GM18505 (cell line): ENCODE results near the gene SRRM3.
"Not testable (repeated sequence)": the region's sequence is repeated elsewhere in the genome, so short reads cannot be mapped to it uniquely, and the experiment has no call there.

ENCODE experiments used
- ATAC-seq: cut with Tn5 transposase; IDR thresholded peaks from one replicate; pipeline ENCODE4 v1.9.1; 2021; ENCODE audit not compliant: unreplicated experiment
- POLR2A ChIP-seq: IDR thresholded peaks from 4 replicates; pipeline ENCODE4 v1.6.1; 2011; ENCODE audit warnings: borderline replicate concordance; ENCODE audit not compliant: insufficient read depth, insufficient read length; ENCODE audit errors: extremely low read depth

SRRM3 gene

GRCh38 chr7:76211216-76211615, 9.5 kb downstream of the SRRM3 start:
- TF ChIP-seq POLR2A, result no peak
- ATAC-seq, result no peak

- not testable (repeated sequence) for ATAC-seq
These were observed 13.7 kb downstream of the SRRM3 start for GRCh38 chr7:76215349-76215748.

DNA sequence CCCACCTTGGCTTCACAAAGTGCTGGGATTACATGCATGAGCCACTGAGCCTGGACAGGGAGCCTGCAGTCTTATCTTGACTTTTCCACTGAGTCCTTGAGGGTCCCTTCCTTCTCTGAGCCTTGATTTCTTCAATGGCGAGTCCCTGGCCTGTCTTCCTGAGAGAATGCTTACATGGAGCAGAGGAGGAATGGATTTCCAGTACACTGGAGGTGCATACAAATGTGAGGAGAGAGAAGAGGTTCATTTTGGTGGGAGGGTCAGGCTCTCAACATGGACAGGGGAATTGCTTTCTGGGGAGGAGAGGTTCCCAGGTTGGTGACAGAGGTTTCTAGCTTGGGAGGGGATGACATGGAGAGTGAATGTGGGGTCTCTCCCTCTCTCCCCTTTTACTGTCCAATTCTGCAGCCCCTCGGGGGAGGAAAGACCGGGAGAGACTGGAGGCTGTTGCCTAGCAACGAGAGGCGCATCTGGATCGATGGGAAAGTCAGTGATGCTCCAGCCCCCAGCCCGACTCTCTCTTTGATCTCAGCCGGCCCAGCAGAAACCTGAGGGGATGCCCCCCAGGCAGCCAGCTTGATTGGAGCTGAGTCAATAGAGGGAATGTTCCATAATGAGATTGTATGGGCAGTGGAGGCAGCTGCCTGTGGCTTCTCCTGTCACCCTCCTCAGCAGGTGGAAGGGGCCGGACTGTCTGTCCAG, 14.8 kb downstream of the SRRM3 start:
- no peak for TF ChIP-seq POLR2A

GRCh38 chr7:76217942-76218566, 16.4 kb downstream of the SRRM3 start:
- no peak for TF ChIP-seq POLR2A
- no peak for ATAC-seq

More for the DNA sequence above, 14.8 kb downstream of the SRRM3 start:
- no peak for ATAC-seq

GRCh38 chr7:76220185-76221057, 18.7 kb downstream of the SRRM3 start:
- no peak for ATAC-seq
- no peak for TF ChIP-seq POLR2A

GRCh38 chr7:76222333-76222732, 20.6 kb downstream of the SRRM3 start:
- TF ChIP-seq POLR2A, result no peak
- ATAC-seq, result no peak

- ATAC-seq, result no peak
- no peak for TF ChIP-seq POLR2A
These were observed 21.1 kb downstream of the SRRM3 start for GRCh38 chr7:76222839-76223238.

- ATAC-seq, result no peak
- TF ChIP-seq POLR2A, result no peak
These were observed 21.7 kb downstream of the SRRM3 start for GRCh38 chr7:76223286-76223972.

DNA sequence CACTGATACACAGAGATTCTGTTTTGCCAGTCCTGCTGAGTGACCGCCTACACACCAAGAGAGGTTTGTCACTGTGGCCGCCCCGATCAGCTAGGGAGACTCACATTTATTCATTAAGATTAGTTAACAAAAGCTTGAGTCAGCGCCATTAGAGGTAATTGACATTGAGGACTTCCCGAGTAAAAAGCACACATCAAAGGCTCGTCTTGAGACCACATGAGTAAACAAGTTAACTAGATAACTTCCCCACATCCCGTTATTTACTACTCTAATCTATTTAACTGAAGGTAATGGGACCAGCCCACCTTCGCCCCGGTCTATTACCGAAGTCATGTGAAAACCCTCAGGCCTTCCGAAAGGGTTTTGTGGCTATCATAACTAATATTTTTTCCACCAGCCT, 23.0 kb downstream of the SRRM3 start:
- no peak for ATAC-seq
- TF ChIP-seq POLR2A, result no peak

GRCh38 chr7:76225379-76225778, 23.7 kb downstream of the SRRM3 start:
- TF ChIP-seq POLR2A, result no peak
- no peak for ATAC-seq

- TF ChIP-seq POLR2A, result no peak
- no peak for ATAC-seq
These were observed 24.3 kb downstream of the SRRM3 start for GRCh38 chr7:76225951-76226350.

GRCh38 chr7:76226878-76227423, 25.3 kb downstream of the SRRM3 start:
- ATAC-seq, result not testable (repeated sequence)

GRCh38 chr7:76230214-76230613, 28.5 kb downstream of the SRRM3 start:
- no peak for TF ChIP-seq POLR2A
- ATAC-seq, result no peak
